Fibroblast of mammary gland (primary cell): ENCODE measurements around the gene MRPL36.
"Not testable (repeated sequence)": the region's sequence is repeated elsewhere in the genome, so short reads cannot be mapped to it uniquely, and the experiment has no call there.

Experiments used
- DNase-seq: peaks from one replicate; pipeline ENCODE4 v3.0.0-alpha.2; 2010; ENCODE audit warnings: low read depth
- H3K4me3 ChIP-seq: 2 replicates; pipeline ENCODE4 v1.5.1; 2011; ENCODE audit warnings: low read depth, mild to moderate bottlenecking, low read length, moderate library complexity; ENCODE audit not compliant: control insufficient read depth
- TF ChIP-seq, protein P1 (sequence below): conservative IDR thresholded peaks from 2 replicates; pipeline ENCODE4 v1.5.1; 2011; ENCODE audit warnings: low read depth, low read length, inconsistent platforms; ENCODE audit not compliant: control insufficient read depth, insufficient read depth

MRPL36 gene

GRCh38 chr5:1801222-1801966 lies 1.8 kb upstream of the MRPL36 start, which contains the start of gene NDUFS6:
Gene NDUFS6 (plus strand): TSS chr5:1801407. CDS start chr5:1801418, 11 bp downstream.
- TF ChIP-seq, protein P1, sequence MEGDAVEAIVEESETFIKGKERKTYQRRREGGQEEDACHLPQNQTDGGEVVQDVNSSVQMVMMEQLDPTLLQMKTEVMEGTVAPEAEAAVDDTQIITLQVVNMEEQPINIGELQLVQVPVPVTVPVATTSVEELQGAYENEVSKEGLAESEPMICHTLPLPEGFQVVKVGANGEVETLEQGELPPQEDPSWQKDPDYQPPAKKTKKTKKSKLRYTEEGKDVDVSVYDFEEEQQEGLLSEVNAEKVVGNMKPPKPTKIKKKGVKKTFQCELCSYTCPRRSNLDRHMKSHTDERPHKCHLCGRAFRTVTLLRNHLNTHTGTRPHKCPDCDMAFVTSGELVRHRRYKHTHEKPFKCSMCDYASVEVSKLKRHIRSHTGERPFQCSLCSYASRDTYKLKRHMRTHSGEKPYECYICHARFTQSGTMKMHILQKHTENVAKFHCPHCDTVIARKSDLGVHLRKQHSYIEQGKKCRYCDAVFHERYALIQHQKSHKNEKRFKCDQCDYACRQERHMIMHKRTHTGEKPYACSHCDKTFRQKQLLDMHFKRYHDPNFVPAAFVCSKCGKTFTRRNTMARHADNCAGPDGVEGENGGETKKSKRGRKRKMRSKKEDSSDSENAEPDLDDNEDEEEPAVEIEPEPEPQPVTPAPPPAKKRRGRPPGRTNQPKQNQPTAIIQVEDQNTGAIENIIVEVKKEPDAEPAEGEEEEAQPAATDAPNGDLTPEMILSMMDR: no peak
- peak; percentile 66 for DNase-seq
- peak within 1 kb of the TSS; percentile 84 for H3K4me3 ChIP-seq

- TF ChIP-seq, protein P1: no peak
- no peak for DNase-seq
- H3K4me3 ChIP-seq: peak overlapping the region; percentile 84
These were observed 1.0 kb upstream of the MRPL36 start for GRCh38 chr5:1800472-1801221.

- TF ChIP-seq, protein P1: no peak
- peak overlapping the region; percentile 84 for H3K4me3 ChIP-seq
- DNase-seq: peak; percentile 43
These were observed 481 bp downstream of the MRPL36 start for GRCh38 chr5:1799110-1799601.

- DNase-seq: not testable (repeated sequence)
- H3K4me3 ChIP-seq: peak overlapping the region; percentile 84
These were observed 1.0 kb downstream of the MRPL36 start for GRCh38 chr5:1798589-1798988.

- DNase-seq: no peak
- no peak overlapping the region for H3K4me3 ChIP-seq
- TF ChIP-seq, protein P1: no peak
These were observed 1.8 kb downstream of the MRPL36 start for GRCh38 chr5:1797855-1798254.

DNA sequence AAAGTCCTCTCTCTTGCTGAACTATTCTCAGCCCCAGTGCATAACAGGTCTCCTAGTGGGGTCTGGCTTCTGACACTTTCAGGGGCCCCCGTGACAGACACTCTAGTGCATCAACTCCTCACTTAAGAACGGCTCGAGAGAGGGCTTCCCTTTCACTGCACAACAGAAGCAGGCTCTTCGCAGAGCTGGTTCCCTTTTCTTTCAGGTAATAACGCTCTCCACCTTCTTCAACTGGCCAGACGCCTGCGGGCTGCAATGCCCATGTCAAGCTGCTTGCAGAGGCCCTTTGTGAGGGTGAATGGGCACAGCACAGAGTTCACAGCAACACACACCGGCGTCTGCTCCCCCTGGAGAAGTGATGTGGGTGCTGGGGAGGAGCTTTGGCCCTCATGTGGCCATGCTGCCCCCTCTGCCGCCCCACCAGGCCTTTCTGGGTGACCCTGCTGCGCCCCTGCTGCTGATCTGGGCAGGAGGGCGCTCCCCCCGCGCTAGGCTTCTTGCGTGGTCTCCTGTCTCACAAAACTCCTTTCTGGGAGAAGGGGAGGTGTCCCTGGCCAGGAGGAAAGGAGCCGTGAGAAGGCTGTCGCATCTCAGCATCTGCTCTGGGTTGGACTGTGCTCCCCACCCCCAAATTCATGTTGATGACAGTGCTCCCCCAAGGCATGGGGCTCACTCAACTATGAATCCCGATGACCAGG lies 2.4 kb downstream of the MRPL36 start:
- TF ChIP-seq, protein P1: no peak
- H3K4me3 ChIP-seq: no peak overlapping the region
- DNase-seq: no peak
